KMS-11 (cell line): ENCODE data around the gene BBOX1.

Source experiments
- H2AFZ ChIP-seq: fragments of 200-600 bp; sonication (generic); 2 replicates; pipeline ENCODE4 v1.6.1; 2016; ENCODE audit warnings: antibody characterized with exemption, mixed run types, low read depth
- H3K27ac ChIP-seq: fragments of 200-600 bp; sonication (generic); 2 replicates; pipeline ENCODE4 v1.6.1; 2016; ENCODE audit warnings: mild to moderate bottlenecking, mixed run types
- H3K27me3 ChIP-seq: fragments of 200-600 bp; sonication (generic); 2 replicates; pipeline ENCODE4 v1.6.1; 2017; ENCODE audit warnings: mild to moderate bottlenecking, low read depth, mixed run types, moderate library complexity; ENCODE audit not compliant: insufficient read depth
- H3K36me3 ChIP-seq: fragments of 200-600 bp; sonication (generic); 2 replicates; pipeline ENCODE4 v1.6.1; 2017; ENCODE audit warnings: mild to moderate bottlenecking, mixed run types; ENCODE audit not compliant: insufficient read depth
- H3K4me1 ChIP-seq: fragments of 200-600 bp; sonication (generic); 2 replicates; pipeline ENCODE4 v1.6.1; 2016; ENCODE audit warnings: mild to moderate bottlenecking, low read depth, mixed run types; ENCODE audit not compliant: poor library complexity, severe bottlenecking
- H3K4me2 ChIP-seq: fragments of 200-600 bp; sonication (generic); 2 replicates; pipeline ENCODE4 v1.7.0; 2016; ENCODE audit warnings: mild to moderate bottlenecking, mixed run types
- H3K4me3 ChIP-seq: fragments of 200-600 bp; sonication (generic); IDR thresholded peaks from 2 replicates; pipeline ENCODE4 v1.6.1; 2017; ENCODE audit warnings: low read depth, low read length, mixed read lengths; ENCODE audit not compliant: insufficient read depth
- H3K79me2 ChIP-seq: fragments of 200-600 bp; sonication (generic); 2 replicates; pipeline ENCODE4 v1.6.1; 2016; ENCODE audit warnings: low read depth, mixed run types; ENCODE audit not compliant: insufficient read depth
- H3K9ac ChIP-seq: fragments of 200-600 bp; sonication (generic); 2 replicates; pipeline ENCODE4 v1.6.1; 2016; ENCODE audit warnings: mild to moderate bottlenecking, mixed run types
- H4K20me1 ChIP-seq: fragments of 200-600 bp; sonication (generic); 2 replicates; pipeline ENCODE4 v1.6.1; 2016; ENCODE audit warnings: mild to moderate bottlenecking, mixed run types; ENCODE audit not compliant: insufficient read depth
- CTCF ChIP-seq: fragments of 200-600 bp; sonication (generic); conservative IDR thresholded peaks from 2 replicates; pipeline ENCODE4 v1.6.1; 2017; ENCODE audit warnings: low read depth, mild to moderate bottlenecking, antibody characterized with exemption, low read length, moderate library complexity, mixed read lengths

The BBOX1 gene

DNA sequence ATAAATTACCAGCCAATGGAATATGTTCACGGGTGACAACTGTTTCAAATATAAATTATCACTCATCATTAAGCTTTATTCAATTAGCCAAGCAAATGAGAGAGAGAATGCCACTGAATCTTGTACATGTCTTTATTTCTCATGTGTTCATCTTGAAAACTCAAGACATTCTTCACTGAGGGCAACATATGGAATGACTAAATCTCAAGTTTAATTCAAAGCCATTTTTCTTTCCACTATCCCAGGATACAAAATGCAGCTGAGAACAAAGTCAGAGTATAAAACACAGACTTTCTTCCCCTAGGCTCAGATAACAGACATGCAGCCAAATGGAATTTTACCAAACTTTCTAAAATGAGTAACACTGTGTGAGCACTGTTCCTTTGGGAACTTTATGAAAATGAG lies 12.1 kb upstream of the BBOX1 start:
- no peak overlapping the region for H3K27ac ChIP-seq
- H3K4me2 ChIP-seq, result no peak overlapping the region
- no peaks in the 10 kb centered on the region for H3K36me3 ChIP-seq
- no peak overlapping the region for H2AFZ ChIP-seq
- no peak overlapping the region for H3K4me3 ChIP-seq
- H3K4me1 ChIP-seq, result no peaks in the 10 kb centered on the region
- H3K79me2 ChIP-seq, result no peaks in the 10 kb centered on the region
- no peaks in the 10 kb centered on the region for H4K20me1 ChIP-seq
- TF ChIP-seq CTCF, result no peak
- no peaks in the 10 kb centered on the region for H3K27me3 ChIP-seq
- no peak overlapping the region for H3K9ac ChIP-seq

- TF ChIP-seq CTCF, result no peak
- no peaks in the 10 kb centered on the region for H4K20me1 ChIP-seq
- no peaks in the 10 kb centered on the region for H3K27me3 ChIP-seq
- H3K27ac ChIP-seq, result no peak overlapping the region
- no peaks in the 10 kb centered on the region for H3K36me3 ChIP-seq
- no peaks in the 10 kb centered on the region for H3K4me1 ChIP-seq
- H3K9ac ChIP-seq, result no peak overlapping the region
- no peak overlapping the region for H3K4me3 ChIP-seq
- no peak overlapping the region for H3K4me2 ChIP-seq
- no peak overlapping the region for H2AFZ ChIP-seq
- H3K79me2 ChIP-seq, result no peaks in the 10 kb centered on the region
Observed at GRCh38 chr11:27029966-27030365, 10.6 kb upstream of the BBOX1 start.

DNA sequence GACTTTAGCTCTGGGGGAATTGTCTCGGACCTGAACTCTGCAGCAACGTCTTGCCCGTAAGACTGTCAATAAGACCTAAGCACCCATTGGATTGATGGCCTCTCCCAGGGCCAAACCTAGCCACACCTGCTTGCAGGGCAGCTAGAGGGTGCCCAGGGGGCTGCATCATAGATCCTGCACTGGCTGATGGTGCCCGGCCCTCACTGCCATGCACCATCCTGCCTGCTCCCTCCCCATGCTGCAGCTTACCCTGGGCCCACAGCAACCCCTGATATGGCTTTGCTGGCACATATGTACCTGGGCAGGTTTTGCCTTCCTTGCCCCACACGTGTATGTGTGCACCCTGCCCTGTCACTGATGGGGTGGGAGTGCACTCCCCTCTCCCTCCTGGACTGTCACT lies 8.9 kb upstream of the BBOX1 start:
- no peak overlapping the region for H2AFZ ChIP-seq
- H3K4me2 ChIP-seq, result no peak overlapping the region
- no peaks in the 10 kb centered on the region for H4K20me1 ChIP-seq
- H3K36me3 ChIP-seq, result no peaks in the 10 kb centered on the region
- no peak for TF ChIP-seq CTCF
- no peak overlapping the region for H3K4me3 ChIP-seq
- no peak overlapping the region for H3K9ac ChIP-seq
- no peaks in the 10 kb centered on the region for H3K27me3 ChIP-seq
- no peaks in the 10 kb centered on the region for H3K79me2 ChIP-seq
- H3K4me1 ChIP-seq, result no peaks in the 10 kb centered on the region
- H3K27ac ChIP-seq, result no peak overlapping the region

DNA sequence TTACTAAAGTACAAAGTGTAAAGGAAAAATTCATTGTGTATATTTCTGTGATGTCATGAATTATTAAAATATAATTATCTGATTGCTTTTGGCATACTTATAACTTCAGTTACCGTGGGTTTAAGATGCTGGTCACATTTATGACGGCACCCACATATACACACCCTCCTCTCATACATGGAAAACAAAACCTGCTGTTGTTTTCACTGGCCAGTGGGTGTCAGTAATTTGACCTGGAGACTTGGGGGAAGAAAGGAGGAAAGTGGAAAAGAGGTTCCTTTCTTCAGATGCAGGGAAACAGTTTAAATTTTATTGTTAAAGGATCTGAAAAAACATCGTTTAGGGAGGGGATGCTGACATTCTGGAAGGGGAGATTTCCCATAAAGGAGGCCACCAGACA lies 742 bp upstream of the BBOX1 start:
- H3K36me3 ChIP-seq, result no peaks in the 10 kb centered on the region
- H3K4me2 ChIP-seq, result no peak overlapping the region
- H3K27ac ChIP-seq, result no peak overlapping the region
- no peaks in the 10 kb centered on the region for H3K27me3 ChIP-seq
- no peak overlapping the region for H2AFZ ChIP-seq
- no peak for TF ChIP-seq CTCF
- H3K9ac ChIP-seq, result no peak overlapping the region
- no peaks in the 10 kb centered on the region for H3K79me2 ChIP-seq
- no peaks in the 10 kb centered on the region for H4K20me1 ChIP-seq
- no peak overlapping the region for H3K4me3 ChIP-seq
- H3K4me1 ChIP-seq, result no peaks in the 10 kb centered on the region
